Activated CD4-positive, alpha-beta memory T cell treated with anti-CD3 and anti-CD28 coated beads for 36 hours (primary cell): Measurements from ENCODE around the gene PARP14. TPM values are rescaled to one million over a fixed set of nuclear protein-coding genes. Genes with fewer than 3 reads are reported as not detected.

Source experiments
- CTCF ChIA-PET: fragments of 350-600 bp; sonication (Branson Sonifier 250); formaldehyde crosslinking; loops from one replicate; lab custom pipeline; 2021; ENCODE audit warnings: antibody characterized with exemption, inconsistent platforms; lab: Charles Lee
- POLR2A ChIA-PET: fragments of 350-600 bp; sonication (Branson Sonifier 250); formaldehyde crosslinking; loops from one replicate; lab custom pipeline; 2021; ENCODE audit warnings: antibody characterized with exemption; lab: Charles Lee
- DNase-seq: peaks from one replicate; pipeline ENCODE4 v3.0.0-alpha.2; 2020
- H3K27ac Mint-ChIP-seq: one replicate; pipeline ENCODE4 v1.8.0; 2021; ENCODE audit warnings: mixed read lengths
- H3K27me3 Mint-ChIP-seq: one replicate; pipeline ENCODE4 v1.8.0; 2021; ENCODE audit warnings: mixed read lengths
- H3K36me3 Mint-ChIP-seq: one replicate; pipeline ENCODE4 v1.8.0; 2021; ENCODE audit warnings: mixed read lengths
- H3K4me1 Mint-ChIP-seq: one replicate; pipeline ENCODE4 v1.8.0; 2021; ENCODE audit warnings: low read depth, mixed read lengths
- H3K4me3 Mint-ChIP-seq: one replicate; pipeline ENCODE4 v1.8.0; 2021; ENCODE audit warnings: mild to moderate bottlenecking, mixed read lengths
- H3K9me3 Mint-ChIP-seq: one replicate; pipeline ENCODE4 v1.8.0; 2021; ENCODE audit warnings: mixed read lengths
- intact Hi-C: fragments of 100-400 bp; cut with micrococcal nuclease; formaldehyde crosslinking; loops from one replicate; pipeline ENCODE4 v1.15.1; 2023
- total RNA-seq, 2 experiments: library from RNA; stranded (reverse); gene quantifications; one replicate each; pipeline ENCODE4 v1.2.3, GENCODE V29; 2021

PARP14 gene
- total RNA-seq, 2 experiments from 2014 or later: 50.8 to 51.6 TPM

GRCh38 chr3:122754929-122755328 lies 74.3 kb downstream of the PARP14 start:
- ChIA-PET CTCF (interaction anchor here (0.6 to 2.6 kb wide), 23 partner anchors 9 to 575 kb away, joined by 3 to 18 read pairs (median 4); partner anchors contain the start of genes HSPBAP1, PDIA5 and SEMA5B), POLR2A (no interaction called here)
- Mint-ChIP-seq H3K4me3 (no peak overlapping the region), H3K9me3 (no peaks in the 10 kb centered on the region), H3K36me3 (peaks cover 8% of the 10 kb centered on the region), H3K27ac (no peak overlapping the region), H3K27me3 (no peaks in the 10 kb centered on the region), H3K4me1 (no peaks in the 10 kb centered on the region)
- intact Hi-C loops: loop anchor here (1.0 to 10.0 kb wide), 3 partner anchors 110 to 273 kb away; no protein-coding TSS in a partner anchor
- DNase-seq: no peak

- H3K27me3 Mint-ChIP-seq: no peaks in the 10 kb centered on the region
- H3K27ac Mint-ChIP-seq: no peak overlapping the region
- CTCF ChIA-PET: interaction anchor here (0.6 to 2.6 kb wide), 22 partner anchors 8 to 312 kb away, joined by 3 to 18 read pairs (median 4); partner anchors contain the start of genes HSPBAP1, PDIA5 and SEMA5B
- H3K4me1 Mint-ChIP-seq: no peaks in the 10 kb centered on the region
- peaks cover 8% of the 10 kb centered on the region for H3K36me3 Mint-ChIP-seq
- POLR2A ChIA-PET: no interaction called here
- no peaks in the 10 kb centered on the region for H3K9me3 Mint-ChIP-seq
- no peak for DNase-seq
- intact Hi-C loops: loop anchor here (1.0 to 10.0 kb wide), 3 partner anchors 109 to 273 kb away; no protein-coding TSS in a partner anchor
- no peak overlapping the region for H3K4me3 Mint-ChIP-seq
Measured at GRCh38 chr3:122755491-122755890, 74.9 kb downstream of the PARP14 start.

- no peak overlapping the region for H3K27ac Mint-ChIP-seq
- H3K9me3 Mint-ChIP-seq: no peaks in the 10 kb centered on the region
- CTCF ChIA-PET: no interaction called here
- H3K36me3 Mint-ChIP-seq: peaks cover 9% of the 10 kb centered on the region
- H3K4me3 Mint-ChIP-seq: no peak overlapping the region
- H3K4me1 Mint-ChIP-seq: no peaks in the 10 kb centered on the region
- intact Hi-C loops: loop anchor here (10.0 kb wide), 2 partner anchors 106 to 186 kb away; no protein-coding TSS in a partner anchor
- no peaks in the 10 kb centered on the region for H3K27me3 Mint-ChIP-seq
- POLR2A ChIA-PET: no interaction called here
- no peak for DNase-seq
Measured at GRCh38 chr3:122758877-122759560, 78.4 kb downstream of the PARP14 start.

- peaks cover 3% of the 10 kb centered on the region for H3K36me3 Mint-ChIP-seq
- H3K4me1 Mint-ChIP-seq: no peaks in the 10 kb centered on the region
- CTCF ChIA-PET: no interaction called here
- DNase-seq: no peak
- intact Hi-C loops: no loop called here
- no peak overlapping the region for H3K27ac Mint-ChIP-seq
- no peaks in the 10 kb centered on the region for H3K9me3 Mint-ChIP-seq
- H3K27me3 Mint-ChIP-seq: no peaks in the 10 kb centered on the region
- no peak overlapping the region for H3K4me3 Mint-ChIP-seq
- POLR2A ChIA-PET: no interaction called here
Measured at GRCh38 chr3:122760453-122761271, 80.0 kb downstream of the PARP14 start.

GRCh38 chr3:122766430-122766829 lies 85.8 kb downstream of the PARP14 start:
- ChIA-PET CTCF (no interaction called here), POLR2A (no interaction called here)
- DNase-seq: no peak
- Mint-ChIP-seq H3K27ac (no peak overlapping the region), H3K27me3 (no peaks in the 10 kb centered on the region), H3K4me3 (no peak overlapping the region), H3K4me1 (no peaks in the 10 kb centered on the region), H3K9me3 (no peaks in the 10 kb centered on the region), H3K36me3 (peaks cover 7% of the 10 kb centered on the region)
- intact Hi-C loops: no loop called here

- peaks cover 6% of the 10 kb centered on the region for H3K36me3 Mint-ChIP-seq
- intact Hi-C loops: no loop called here
- no peaks in the 10 kb centered on the region for H3K4me1 Mint-ChIP-seq
- ChIA-PET POLR2A (no interaction called here), CTCF (no interaction called here)
- H3K27me3 Mint-ChIP-seq: no peaks in the 10 kb centered on the region
- no peaks in the 10 kb centered on the region for H3K9me3 Mint-ChIP-seq
- no peak for DNase-seq
- no peak overlapping the region for H3K27ac Mint-ChIP-seq
- H3K4me3 Mint-ChIP-seq: no peak overlapping the region
Measured at GRCh38 chr3:122767540-122768372, 87.1 kb downstream of the PARP14 start.

GRCh38 chr3:122770521-122771202 lies 90.0 kb downstream of the PARP14 start:
- POLR2A ChIA-PET: no interaction called here
- Mint-ChIP-seq H3K27ac (no peak overlapping the region), H3K4me3 (no peak overlapping the region), H3K4me1 (no peaks in the 10 kb centered on the region), H3K36me3 (peaks cover 6% of the 10 kb centered on the region), H3K9me3 (no peaks in the 10 kb centered on the region), H3K27me3 (no peaks in the 10 kb centered on the region)
- intact Hi-C loops: no loop called here
- DNase-seq: no peak
- CTCF ChIA-PET: interaction anchor here (0.7 to 1.4 kb wide), 3 partner anchors 15 to 377 kb away, joined by 3 to 4 read pairs (median 3); no protein-coding TSS in a partner anchor

GRCh38 chr3:122772827-122773226 lies 92.2 kb downstream of the PARP14 start:
- ChIA-PET CTCF (no interaction called here), POLR2A (no interaction called here)
- DNase-seq: no peak
- Mint-ChIP-seq H3K4me1 (no peaks in the 10 kb centered on the region), H3K9me3 (no peaks in the 10 kb centered on the region), H3K27ac (no peak overlapping the region), H3K4me3 (no peak overlapping the region), H3K27me3 (no peaks in the 10 kb centered on the region), H3K36me3 (peaks cover 6% of the 10 kb centered on the region)
- intact Hi-C loops: no loop called here

- Mint-ChIP-seq H3K27me3 (no peaks in the 10 kb centered on the region), H3K27ac (no peak overlapping the region), H3K9me3 (no peaks in the 10 kb centered on the region), H3K4me1 (no peaks in the 10 kb centered on the region), H3K36me3 (peaks cover 4% of the 10 kb centered on the region), H3K4me3 (no peak overlapping the region)
- intact Hi-C loops: no loop called here
- POLR2A ChIA-PET: no interaction called here
- no peak for DNase-seq
- CTCF ChIA-PET: interaction anchor here (0.7 to 1.9 kb wide), 2 partner anchors 10 to 19 kb away, joined by 4 to 8 read pairs; no protein-coding TSS in a partner anchor
Measured at GRCh38 chr3:122773944-122774509, 93.4 kb downstream of the PARP14 start.

GRCh38 chr3:122774564-122774963 lies 93.9 kb downstream of the PARP14 start:
- H3K27me3 Mint-ChIP-seq: no peaks in the 10 kb centered on the region
- DNase-seq: no peak
- no peaks in the 10 kb centered on the region for H3K9me3 Mint-ChIP-seq
- H3K4me3 Mint-ChIP-seq: no peak overlapping the region
- no peaks in the 10 kb centered on the region for H3K4me1 Mint-ChIP-seq
- H3K36me3 Mint-ChIP-seq: no peaks in the 10 kb centered on the region
- intact Hi-C loops: no loop called here
- no peak overlapping the region for H3K27ac Mint-ChIP-seq
- POLR2A ChIA-PET: no interaction called here
- CTCF ChIA-PET: interaction anchor here (0.7 to 1.9 kb wide), 2 partner anchors 10 to 20 kb away, joined by 4 to 8 read pairs; no protein-coding TSS in a partner anchor
